HCT116 (cell line): ENCODE results near the gene OR1C1. TPM values are rescaled to one million over a fixed set of nuclear protein-coding genes. Genes with fewer than 3 reads are reported as not detected.

Experiments
- ATAC-seq: fragments of 200-7000 bp; cut with Tn5 transposase; 2 replicates; pipeline ENCODE4 v1.9.1; 2020; ENCODE audit warnings: mild to moderate bottlenecking, moderate library complexity
- BruUV-seq: library from RNA; stranded (reverse); fragments of 400-500 nt; replicated peaks from 2 replicates; lab custom pipeline; 2021; lab: Mats Ljungman, UMichigan
- CTCF ChIA-PET: fragments of 300-600 bp; sonication (Branson Sonifier 250); formaldehyde crosslinking; loops from one replicate; lab custom pipeline; 2021; ENCODE audit warnings: antibody characterized with exemption; lab: Charles Lee
- POLR2A ChIA-PET: fragments of 300-600, 350-600 bp; sonication (Branson Sonifier 250); formaldehyde crosslinking; loops from one replicate; lab custom pipeline; 2021; ENCODE audit warnings: antibody characterized with exemption; lab: Charles Lee
- RAD21 ChIA-PET, 2 experiments: fragments of 300-600 bp; sonication (Branson Sonifier 250); formaldehyde crosslinking; loops; one replicate each; lab custom pipeline; 2023; ENCODE audit warnings: low total read pairs in 2 of 2; ENCODE audit not compliant: uncharacterized antibody in 2 of 2, unreplicated experiment in 2 of 2, low non-redundant PET in 1 of 2; lab: Charles Lee
- DNase-seq: peaks from one replicate; pipeline ENCODE4 v3.0.0-alpha.2; 2010; ENCODE audit warnings: low read depth, low spot score
- H2AFZ ChIP-seq: fragments of 200-600 bp; shearing (Covaris generic), sonication (generic); 2 replicates; pipeline ENCODE4 v1.6.1; 2017; ENCODE audit warnings: low read depth, mixed run types, mixed read lengths, antibody characterized with exemption, low read length; ENCODE audit not compliant: poor library complexity, severe bottlenecking
- H3K27ac ChIP-seq: 2 replicates; pipeline ENCODE4 v1.5.1; 2012; ENCODE audit warnings: low read depth, low read length
- H3K27me3 ChIP-seq: fragments of 200-600 bp; sonication (generic); 2 replicates; pipeline ENCODE4 v1.6.1; 2016; ENCODE audit warnings: mixed run types, low read length, mixed read lengths; ENCODE audit not compliant: insufficient read depth
- H3K36me3 ChIP-seq, 2 experiments: fragments of 200-500 bp in 1 of 2; fragments of 200-600 bp in 1 of 2; sonication (Bioruptor generic) in 1 of 2; sonication (generic) in 1 of 2; 2 replicates each; pipeline versions ENCODE4 v1.5.1 to v1.6.1; 2014 to 2016; ENCODE audit warnings: low read length in 2 of 2, inconsistent platforms in 1 of 2, mixed read lengths in 1 of 2, mixed run types in 1 of 2; ENCODE audit not compliant: insufficient read depth in 2 of 2, control insufficient read depth in 1 of 2
- H3K4me1 ChIP-seq, 2 experiments: fragments of 200-600 bp in 1 of 2; sonication (generic) in 1 of 2; 2 replicates each; pipeline versions ENCODE4 v1.5.1 to v1.6.1; 2012 to 2017; ENCODE audit warnings: low read length in 2 of 2, inconsistent platforms in 1 of 2, mild to moderate bottlenecking in 1 of 2, mixed read lengths in 1 of 2, mixed run types in 1 of 2, moderate library complexity in 1 of 2; ENCODE audit not compliant: insufficient read depth in 2 of 2, control insufficient read depth in 1 of 2
- H3K4me2 ChIP-seq: fragments of 200-600 bp; sonication (generic); 2 replicates; pipeline ENCODE4 v1.6.1; 2017; ENCODE audit warnings: mixed run types, low read length, mixed read lengths
- H3K4me3 ChIP-seq, 2 experiments: fragments of 200-600 bp in 1 of 2; sonication (generic) in 1 of 2; replicated peaks in 1 of 2; 2 replicates each; pipeline ENCODE4 v1.5.1; 2011 to 2016; ENCODE audit warnings: low read length in 2 of 2, control low read depth in 1 of 2, low read depth in 1 of 2, mild to moderate bottlenecking in 1 of 2, mixed read lengths in 1 of 2, mixed run types in 1 of 2
- H3K79me2 ChIP-seq: fragments of 200-600 bp; sonication (generic); 2 replicates; pipeline ENCODE4 v1.6.1; 2017; ENCODE audit warnings: mild to moderate bottlenecking, mixed run types, low read length, moderate library complexity, mixed read lengths; ENCODE audit not compliant: insufficient read depth
- H3K9ac ChIP-seq: fragments of 200-600 bp; sonication (generic); 2 replicates; pipeline ENCODE4 v1.6.1; 2016; ENCODE audit warnings: low read length, mixed read lengths
- H3K9me2 ChIP-seq: fragments of 200-600 bp; sonication (generic), shearing (Covaris generic); 2 replicates; pipeline ENCODE4 v1.6.1; 2017; ENCODE audit warnings: mixed run types, mild to moderate bottlenecking, moderate library complexity; ENCODE audit not compliant: insufficient read depth
- H3K9me3 ChIP-seq, 2 experiments: fragments of 200-500 bp in 1 of 2; fragments of 200-600 bp in 1 of 2; sonication (Bioruptor generic) in 1 of 2; sonication (generic) in 1 of 2; 2 replicates each; pipeline ENCODE4 v1.6.1; 2014 to 2017; ENCODE audit warnings: low read length in 2 of 2, mixed read lengths in 2 of 2, inconsistent platforms in 1 of 2, low read depth in 1 of 2, mild to moderate bottlenecking in 1 of 2, mixed run types in 1 of 2, moderate library complexity in 1 of 2; ENCODE audit not compliant: control insufficient read depth in 1 of 2, insufficient read depth in 1 of 2
- H4K20me1 ChIP-seq: fragments of 200-600 bp; sonication (generic), shearing (Covaris generic); 2 replicates; pipeline ENCODE4 v1.6.1; 2017; ENCODE audit warnings: mixed run types, mild to moderate bottlenecking, moderate library complexity; ENCODE audit not compliant: insufficient read depth
- CEBPB ChIP-seq: IDR thresholded peaks from 2 replicates; pipeline ENCODE4 v1.6.1; 2012; ENCODE audit warnings: low read depth
- POLR2A ChIP-seq: IDR thresholded peaks from 2 replicates; pipeline ENCODE4 v1.7.0; 2011; ENCODE audit warnings: borderline replicate concordance; ENCODE audit not compliant: insufficient read depth, insufficient read length; ENCODE audit errors: extremely low read depth
- SIN3A ChIP-seq: IDR thresholded peaks from 2 replicates; pipeline ENCODE4 v1.6.1; 2012; ENCODE audit warnings: low read depth
- YY1 ChIP-seq: IDR thresholded peaks from 2 replicates; pipeline ENCODE4 v1.6.1; 2011; ENCODE audit warnings: low read length, low read depth, moderate library complexity, mild to moderate bottlenecking; ENCODE audit not compliant: insufficient replicate concordance; ENCODE audit errors: extremely low read depth
- ZNF274 ChIP-seq: fragments of 200-500 bp; sonication (Bioruptor generic); IDR thresholded peaks from 2 replicates; pipeline ENCODE4 v1.6.1; 2014; ENCODE audit warnings: mild to moderate bottlenecking, low read depth, low read length, inconsistent platforms
- intact Hi-C: fragments of 100-400 bp; cut with micrococcal nuclease; formaldehyde crosslinking; loops from 2 replicates; pipeline ENCODE4 v1.10.0; 2022
- total RNA-seq: library from RNA; stranded (reverse); gene quantifications from one replicate; pipeline ENCODE4 v1.2.1, GENCODE V29; 2021; ENCODE audit not compliant: unreplicated experiment
- TF ChIP-seq, protein P1 (sequence below): IDR thresholded peaks from 2 replicates; pipeline ENCODE4 v1.6.1; 2012
- TF ChIP-seq, protein P2 (sequence below): IDR thresholded peaks from 2 replicates; pipeline ENCODE4 v1.6.1; 2011; ENCODE audit warnings: mild to moderate bottlenecking, low read length, moderate library complexity; ENCODE audit not compliant: insufficient replicate concordance; ENCODE audit errors: extremely low read depth
- TF ChIP-seq, protein P3 (sequence below): IDR thresholded peaks from 2 replicates; pipeline ENCODE4 v1.6.1; 2012
- TF ChIP-seq, protein P4 (sequence below), 3 experiments: fragments of 200-600 bp in 1 of 3; sonication (generic) in 1 of 3; IDR thresholded peaks in 2 of 3; conservative IDR thresholded peaks in 1 of 3; 2 replicates each; pipeline ENCODE4 v1.5.1; 2012 to 2017; ENCODE audit warnings: low read depth in 2 of 3, low read length in 2 of 3, antibody characterized with exemption in 1 of 3, borderline replicate concordance in 1 of 3, control low read depth in 1 of 3, mild to moderate bottlenecking in 1 of 3, mixed read lengths in 1 of 3, mixed run types in 1 of 3, moderate library complexity in 1 of 3; ENCODE audit not compliant: insufficient read depth in 1 of 3

Gene OR1C1
- total RNA-seq, 1 experiment from 2014 or later, result not detected

DNA sequence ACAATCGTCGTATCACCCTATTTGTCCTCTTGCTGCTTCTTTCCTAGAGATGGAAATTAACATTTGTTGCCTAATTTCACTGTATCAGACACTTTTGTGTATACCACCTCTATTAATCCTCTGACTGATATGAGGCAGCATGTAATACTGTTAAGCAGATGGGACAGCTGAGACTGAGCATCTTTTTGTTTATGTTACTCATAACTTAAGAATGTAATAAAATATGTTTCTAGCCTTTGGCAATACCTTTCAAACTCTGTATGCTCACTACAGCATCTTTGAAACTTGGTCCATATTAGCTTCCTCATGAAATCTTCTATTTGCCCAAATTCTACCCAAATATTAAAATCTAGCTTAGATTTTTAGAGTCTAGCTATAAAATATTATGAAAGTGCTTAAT, 19.6 kb downstream of the OR1C1 start:
- POLR2A ChIA-PET, result no interaction called here
- TF ChIP-seq POLR2A (no peak), ZNF274 (no peak), CEBPB (no peak), YY1 (no peak), SIN3A (no peak)
- TF ChIP-seq, protein P1, sequence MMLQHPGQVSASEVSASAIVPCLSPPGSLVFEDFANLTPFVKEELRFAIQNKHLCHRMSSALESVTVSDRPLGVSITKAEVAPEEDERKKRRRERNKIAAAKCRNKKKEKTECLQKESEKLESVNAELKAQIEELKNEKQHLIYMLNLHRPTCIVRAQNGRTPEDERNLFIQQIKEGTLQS, result no peak
- TF ChIP-seq, protein P2, sequence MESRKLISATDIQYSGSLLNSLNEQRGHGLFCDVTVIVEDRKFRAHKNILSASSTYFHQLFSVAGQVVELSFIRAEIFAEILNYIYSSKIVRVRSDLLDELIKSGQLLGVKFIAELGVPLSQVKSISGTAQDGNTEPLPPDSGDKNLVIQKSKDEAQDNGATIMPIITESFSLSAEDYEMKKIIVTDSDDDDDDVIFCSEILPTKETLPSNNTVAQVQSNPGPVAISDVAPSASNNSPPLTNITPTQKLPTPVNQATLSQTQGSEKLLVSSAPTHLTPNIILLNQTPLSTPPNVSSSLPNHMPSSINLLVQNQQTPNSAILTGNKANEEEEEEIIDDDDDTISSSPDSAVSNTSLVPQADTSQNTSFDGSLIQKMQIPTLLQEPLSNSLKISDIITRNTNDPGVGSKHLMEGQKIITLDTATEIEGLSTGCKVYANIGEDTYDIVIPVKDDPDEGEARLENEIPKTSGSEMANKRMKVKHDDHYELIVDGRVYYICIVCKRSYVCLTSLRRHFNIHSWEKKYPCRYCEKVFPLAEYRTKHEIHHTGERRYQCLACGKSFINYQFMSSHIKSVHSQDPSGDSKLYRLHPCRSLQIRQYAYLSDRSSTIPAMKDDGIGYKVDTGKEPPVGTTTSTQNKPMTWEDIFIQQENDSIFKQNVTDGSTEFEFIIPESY, result no peak
- TF ChIP-seq, protein P3, sequence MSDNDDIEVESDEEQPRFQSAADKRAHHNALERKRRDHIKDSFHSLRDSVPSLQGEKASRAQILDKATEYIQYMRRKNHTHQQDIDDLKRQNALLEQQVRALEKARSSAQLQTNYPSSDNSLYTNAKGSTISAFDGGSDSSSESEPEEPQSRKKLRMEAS, result no peak
- TF ChIP-seq, protein P4, sequence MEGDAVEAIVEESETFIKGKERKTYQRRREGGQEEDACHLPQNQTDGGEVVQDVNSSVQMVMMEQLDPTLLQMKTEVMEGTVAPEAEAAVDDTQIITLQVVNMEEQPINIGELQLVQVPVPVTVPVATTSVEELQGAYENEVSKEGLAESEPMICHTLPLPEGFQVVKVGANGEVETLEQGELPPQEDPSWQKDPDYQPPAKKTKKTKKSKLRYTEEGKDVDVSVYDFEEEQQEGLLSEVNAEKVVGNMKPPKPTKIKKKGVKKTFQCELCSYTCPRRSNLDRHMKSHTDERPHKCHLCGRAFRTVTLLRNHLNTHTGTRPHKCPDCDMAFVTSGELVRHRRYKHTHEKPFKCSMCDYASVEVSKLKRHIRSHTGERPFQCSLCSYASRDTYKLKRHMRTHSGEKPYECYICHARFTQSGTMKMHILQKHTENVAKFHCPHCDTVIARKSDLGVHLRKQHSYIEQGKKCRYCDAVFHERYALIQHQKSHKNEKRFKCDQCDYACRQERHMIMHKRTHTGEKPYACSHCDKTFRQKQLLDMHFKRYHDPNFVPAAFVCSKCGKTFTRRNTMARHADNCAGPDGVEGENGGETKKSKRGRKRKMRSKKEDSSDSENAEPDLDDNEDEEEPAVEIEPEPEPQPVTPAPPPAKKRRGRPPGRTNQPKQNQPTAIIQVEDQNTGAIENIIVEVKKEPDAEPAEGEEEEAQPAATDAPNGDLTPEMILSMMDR (IDR thresholded peaks at IDR 0.05 in 2 of 3, conservative IDR thresholded peaks at IDR 0.05 in 1 of 3; ENCODE audit: borderline replicate concordance in 1 of 3, insufficient read depth in 1 of 3, low read depth in 2 of 3, low read length in 2 of 3), result no peak
- ATAC-seq (no peak), DNase-seq (no peak)
- RAD21 ChIA-PET, result no interaction called here
- CTCF ChIA-PET, result no interaction called here
- Histone ChIP-seq H2AFZ (no peak overlapping the region), H3K9me2 (no peaks in the 10 kb centered on the region), H3K9ac (no peak overlapping the region), H3K4me1 (no peaks in the 10 kb centered on the region), H3K4me2 (no peak overlapping the region), H4K20me1 (no peaks in the 10 kb centered on the region), H3K9me3 (peaks cover 4 to 22% of the 10 kb centered on the region in 2 experiments; a peak in 2 of 4 replicates), H3K36me3 (no peaks in the 10 kb centered on the region), H3K27ac (no peak overlapping the region), H3K4me3 (no peak overlapping the region), H3K79me2 (no peaks in the 10 kb centered on the region), H3K27me3 (no peaks in the 10 kb centered on the region)
- intact Hi-C loops, result no loop called here
- no TSS peak for BruUV-seq
